K562 (cell line): ENCODE measurements around the gene LHB. TPM values are rescaled to one million over a fixed set of nuclear protein-coding genes. Genes with fewer than 3 reads are reported as not detected.
A peak's percentile ranks its signal among the peaks of the same experiment; 100 is the strongest.

ENCODE experiments used
- AFF1 ChIP-seq, 2 experiments: fragments of 450-650 bp; IDR thresholded peaks; 2 replicates each; pipeline ENCODE4 v1.6.1; 2018; ENCODE audit warnings: mild to moderate bottlenecking in 2 of 2, low read depth in 1 of 2; ENCODE audit not compliant: partially characterized antibody in 2 of 2
- ATF1 ChIP-seq, 2 experiments: fragments of 450-650 bp in 1 of 2; IDR thresholded peaks; 2 replicates each; pipeline ENCODE4 v1.6.1; 2016; ENCODE audit warnings: missing compliant biosample characterization in 1 of 2, missing genetic modification characterization in 1 of 2
- CREB3L1 ChIP-seq: fragments of 450-650 bp; IDR thresholded peaks from 2 replicates; pipeline ENCODE4 v1.6.1; 2014; ENCODE audit warnings: low read depth, mild to moderate bottlenecking, moderate library complexity, borderline replicate concordance
- ETS1 ChIP-seq: conservative IDR thresholded peaks from 2 replicates; pipeline ENCODE4 v1.6.1; 2011; ENCODE audit warnings: low read depth, mild to moderate bottlenecking, low read length; ENCODE audit not compliant: control insufficient read depth
- HMG20B ChIP-seq: fragments of 250-450 bp; sonication (Bioruptor Pico); IDR thresholded peaks from 2 replicates; pipeline ENCODE4 v1.5.0; 2021; ENCODE audit warnings: mild to moderate bottlenecking
- NR2C1 ChIP-seq, 2 experiments: fragments of 450-650 bp; IDR thresholded peaks; 2 replicates each; pipeline ENCODE4 v1.6.1; 2017; ENCODE audit warnings: mild to moderate bottlenecking in 2 of 2, antibody characterized with exemption in 1 of 2, inconsistent platforms in 1 of 2, missing compliant biosample characterization in 1 of 2, missing genetic modification characterization in 1 of 2
- PPARD ChIP-seq: fragments of 250-450 bp; sonication (Bioruptor Pico); IDR thresholded peaks from 2 replicates; pipeline ENCODE4 v1.8.0; 2022; ENCODE audit warnings: inconsistent platforms, mild to moderate bottlenecking, moderate library complexity
- SAP30 ChIP-seq: fragments of 200-600 bp; sonication (generic); IDR thresholded peaks from 2 replicates; pipeline ENCODE4 v1.6.1; 2012; ENCODE audit warnings: borderline replicate concordance, low read depth, mild to moderate bottlenecking, moderate library complexity, low read length, control low read depth, inconsistent platforms; ENCODE audit not compliant: insufficient read depth, poor library complexity, severe bottlenecking
- SP1 ChIP-seq: sonication (generic); formaldehyde crosslinking; IDR thresholded peaks from 2 replicates; pipeline ENCODE4 v1.8.1; 2022; ENCODE audit warnings: mild to moderate bottlenecking, missing genetic modification reagents
- TBL1XR1 ChIP-seq, 2 experiments: IDR thresholded peaks; 2 replicates each; pipeline ENCODE4 v1.6.1; 2012; ENCODE audit warnings: improper control_type of control experiment in 2 of 2, low read length in 2 of 2, mild to moderate bottlenecking in 1 of 2
- ZNF395 ChIP-seq: fragments of 200-800 bp; sonication (Bioruptor generic); IDR thresholded peaks from 2 replicates; pipeline ENCODE4 v1.6.1; 2017; ENCODE audit warnings: missing genetic modification characterization, missing compliant biosample characterization
- ZNF695 ChIP-seq: fragments of 450-650 bp; formaldehyde crosslinking; IDR thresholded peaks from 2 replicates; pipeline ENCODE4 v1.4.0; 2020; ENCODE audit warnings: mild to moderate bottlenecking, moderate library complexity
- ZNF766 ChIP-seq: fragments of 200-800 bp; sonication (Bioruptor generic); conservative IDR thresholded peaks from 2 replicates; pipeline ENCODE4 v1.6.1; 2016; ENCODE audit warnings: missing genetic modification characterization, missing compliant biosample characterization
- polyA plus RNA-seq, 8 experiments: library from polyadenylated mRNA; depleted of rRNA in 4 of 8; stranded (reverse) in 5 of 8; unstranded in 3 of 8; fragments of >200 nt; fragmentation: Nextera tagmentation in 2 of 8; fragmentation: Illumina TruSeq in 1 of 8; extraction: Ambion mirVana in 2 of 8; extraction: Trizol in 1 of 8; gene quantifications; 2 replicates each; pipeline versions ENCODE4 v1.2.1 to v1.2.3, GENCODE V29; 2011 to 2014; ENCODE audit warnings: inconsistent platforms in 1 of 8, missing spikeins in 1 of 8
- total RNA-seq, 7 experiments: library from RNA; depleted of rRNA in 6 of 7; stranded (reverse); fragments of >200 nt in 6 of 7; fragmentation: Illumina TruSeq in 2 of 7; extraction: Trizol in 2 of 7; gene quantifications; 2 replicates each; pipeline versions ENCODE4 v1.2.1 to v1.2.3, GENCODE V29; 2011 to 2021; ENCODE audit warnings: low replicate concordance in 1 of 7

Gene LHB
- total and polyA plus RNA-seq, 9 of the 15 experiments (the other 6 are each of a cell fraction or from before 2014, with no cell fraction given): 0.54 TPM; not detected in 8

- TF ChIP-seq ATF1 (CRISPR knock-in tag; IDR thresholded peaks at IDR 0.05) (no peak), ATF1 (tag; IDR thresholded peaks at IDR 0.05) (peak; percentile 95), ZNF395 (peak; percentile 66; the same call in 1 of the 2 replicates), TBL1XR1 (IDR thresholded peaks at IDR 0.05; ENCODE audit: low read length in 2 of 2) (no peak), ZNF766 (CRISPR knock-in tag) (peak; percentile 93), ETS1 (peak; percentile 99), HMG20B (CRISPR knock-in tag) (no peak), PPARD (CRISPR knock-in tag) (no peak), NR2C1 (IDR thresholded peaks at IDR 0.05) (peak; percentile 83), NR2C1 (tag; IDR thresholded peaks at IDR 0.05) (peak; percentile 92), SP1 (CRISPR knock-in tag) (peak; percentile 54; the same call in 1 of the 2 replicates), SAP30 (no peak), ZNF695 (CRISPR knock-in tag) (no peak), CREB3L1 (peak; percentile 93), AFF1 (IDR thresholded peaks at IDR 0.05; ENCODE audit: low read depth in 1 of 2, partially characterized antibody in 2 of 2) (peak in 1 of 2 experiments; percentile 99)
Measured at GRCh38 chr19:48975947-48976847, 40.7 kb downstream of the LHB start (continued).
